Measurements from ENCODE around the gene PHKA2. TPM values are rescaled to one million over a fixed set of nuclear protein-coding genes. Genes with fewer than 3 reads are reported as not detected.

Gene PHKA2
- total RNA-seq, 2 donors from 2014 or later, result 19.1 to 29.4 TPM

GRCh38 chrX:18887177-18887824 lies 96.6 kb downstream of the PHKA2 start:
- Mint-ChIP-seq H3K4me3 (peak overlapping the region; percentile 89), H3K27ac (peak overlapping the region; percentile 79 to 91)
- DNase-seq (ENCODE audit: low spot score), result peak; percentile 49

GRCh38 chrX:18886344-18887161 lies 97.4 kb downstream of the PHKA2 start:
- H3K4me3 Mint-ChIP-seq, result peak overlapping the region; percentile 89
- peaks cover 0 to 3% of the 10 kb centered on the region in 2 donors for H3K27me3 Mint-ChIP-seq
- peak; percentile 59 for DNase-seq (ENCODE audit: low spot score)
- H3K27ac Mint-ChIP-seq, result peak overlapping the region; percentile 79 to 91
- H3K9me3 Mint-ChIP-seq, result no peaks in the 10 kb centered on the region
- no peaks in the 10 kb centered on the region for H3K36me3 Mint-ChIP-seq
- peak; percentile 80 for ATAC-seq
- peaks cover 14 to 26% of the 10 kb centered on the region in 2 donors for H3K4me1 Mint-ChIP-seq (ENCODE audit: low read depth in 2 of 2)

More at GRCh38 chrX:18887177-18887824, 96.6 kb downstream of the PHKA2 start:
- H3K36me3 Mint-ChIP-seq, result no peaks in the 10 kb centered on the region
- no peak for ATAC-seq
- H3K4me1 Mint-ChIP-seq (ENCODE audit: low read depth in 2 of 2), result peaks cover 14 to 26% of the 10 kb centered on the region in 2 donors
- H3K27me3 Mint-ChIP-seq, result peaks cover 0 to 3% of the 10 kb centered on the region in 2 donors
- no peaks in the 10 kb centered on the region for H3K9me3 Mint-ChIP-seq

- Mint-ChIP-seq H3K9me3 (no peaks in the 10 kb centered on the region), H3K36me3 (no peaks in the 10 kb centered on the region), H3K27me3 (peaks cover 0 to 3% of the 10 kb centered on the region in 2 donors), H3K27ac (peak overlapping the region; percentile 79 to 91), H3K4me1 (ENCODE audit: low read depth in 2 of 2) (peaks cover 14 to 26% of the 10 kb centered on the region in 2 donors), H3K4me3 (peak overlapping the region; percentile 89)
- DNase-seq (ENCODE audit: low spot score) (no peak), ATAC-seq (peak; percentile 4 to 22)
Measured at GRCh38 chrX:18886005-18886343, 97.9 kb downstream of the PHKA2 start.

GRCh38 chrX:18885328-18886004 lies 98.4 kb downstream of the PHKA2 start:
- DNase-seq (ENCODE audit: low spot score), result peak; percentile 37
- H3K9me3 Mint-ChIP-seq, result no peaks in the 10 kb centered on the region
- peaks cover 0 to 3% of the 10 kb centered on the region in 2 donors for H3K27me3 Mint-ChIP-seq
- H3K4me3 Mint-ChIP-seq, result peak overlapping the region; percentile 89
- peak overlapping the region; percentile 79 to 91 for H3K27ac Mint-ChIP-seq
- peaks cover 14 to 26% of the 10 kb centered on the region in 2 donors for H3K4me1 Mint-ChIP-seq (ENCODE audit: low read depth in 2 of 2)
- H3K36me3 Mint-ChIP-seq, result no peaks in the 10 kb centered on the region
- ATAC-seq, result no peak

GRCh38 chrX:18884916-18885315 lies 99.0 kb downstream of the PHKA2 start:
- H3K27me3 Mint-ChIP-seq, result peaks cover 0 to 3% of the 10 kb centered on the region in 2 donors
- no peak overlapping the region for H3K27ac Mint-ChIP-seq
- no peaks in the 10 kb centered on the region for H3K36me3 Mint-ChIP-seq
- DNase-seq (ENCODE audit: low spot score) (peak; percentile 53), ATAC-seq (no peak)
- no peaks in the 10 kb centered on the region for H3K9me3 Mint-ChIP-seq
- no peak overlapping the region for H3K4me3 Mint-ChIP-seq
- H3K4me1 Mint-ChIP-seq (ENCODE audit: low read depth in 2 of 2), result peaks cover 14 to 26% of the 10 kb centered on the region in 2 donors

GRCh38 chrX:18883961-18884765 lies 99.8 kb downstream of the PHKA2 start:
- Mint-ChIP-seq H3K4me3 (no peak overlapping the region), H3K4me1 (ENCODE audit: low read depth in 2 of 2) (peaks cover 14 to 26% of the 10 kb centered on the region in 2 donors), H3K27ac (no peak overlapping the region), H3K9me3 (no peaks in the 10 kb centered on the region), H3K36me3 (no peaks in the 10 kb centered on the region), H3K27me3 (peaks cover 0 to 3% of the 10 kb centered on the region in 2 donors)
- DNase-seq (ENCODE audit: low spot score) (peak; percentile 28), ATAC-seq (no peak)

- H3K27ac Mint-ChIP-seq, result no peak overlapping the region
- DNase-seq (ENCODE audit: low spot score), result no peak
Measured at GRCh38 chrX:18883234-18883960, 100.5 kb downstream of the PHKA2 start.

GRCh38 chrX:18879144-18879543 lies 104.8 kb downstream of the PHKA2 start:
- ATAC-seq, result no peak

More at GRCh38 chrX:18883234-18883960, 100.5 kb downstream of the PHKA2 start:
- no peak overlapping the region for H3K4me3 Mint-ChIP-seq
- peaks cover 0 to 3% of the 10 kb centered on the region in 2 donors for H3K27me3 Mint-ChIP-seq
- H3K4me1 Mint-ChIP-seq (ENCODE audit: low read depth in 2 of 2), result peaks cover 14 to 26% of the 10 kb centered on the region in 2 donors
- ATAC-seq, result no peak
- H3K36me3 Mint-ChIP-seq, result no peaks in the 10 kb centered on the region
- no peaks in the 10 kb centered on the region for H3K9me3 Mint-ChIP-seq

GRCh38 chrX:18877469-18877868 lies 106.4 kb downstream of the PHKA2 start:
- no peak overlapping the region for H3K27ac Mint-ChIP-seq
- no peaks in the 10 kb centered on the region for H3K9me3 Mint-ChIP-seq
- H3K4me3 Mint-ChIP-seq, result no peak overlapping the region
- DNase-seq (ENCODE audit: low spot score) (no peak), ATAC-seq (no peak)
- no peaks in the 10 kb centered on the region for H3K36me3 Mint-ChIP-seq
- H3K4me1 Mint-ChIP-seq (ENCODE audit: low read depth in 2 of 2), result no peaks in the 10 kb centered on the region
- H3K27me3 Mint-ChIP-seq, result peaks cover 0 to 2% of the 10 kb centered on the region in 2 donors

More at GRCh38 chrX:18879144-18879543, 104.8 kb downstream of the PHKA2 start:
- Mint-ChIP-seq H3K27ac (no peak overlapping the region), H3K4me1 (ENCODE audit: low read depth in 2 of 2) (no peaks in the 10 kb centered on the region), H3K27me3 (peaks cover 0 to 2% of the 10 kb centered on the region in 2 donors), H3K4me3 (no peak overlapping the region), H3K9me3 (no peaks in the 10 kb centered on the region), H3K36me3 (no peaks in the 10 kb centered on the region)
- no peak for DNase-seq (ENCODE audit: low spot score)

- Mint-ChIP-seq H3K36me3 (no peaks in the 10 kb centered on the region), H3K27me3 (peaks cover 0 to 2% of the 10 kb centered on the region in 2 donors), H3K9me3 (no peaks in the 10 kb centered on the region), H3K4me3 (no peak overlapping the region), H3K4me1 (ENCODE audit: low read depth in 2 of 2) (no peaks in the 10 kb centered on the region), H3K27ac (no peak overlapping the region)
- no peak for DNase-seq (ENCODE audit: low spot score)
- no peak for ATAC-seq
Measured at GRCh38 chrX:18875256-18875878, 108.5 kb downstream of the PHKA2 start.

- H3K4me1 Mint-ChIP-seq (ENCODE audit: low read depth in 2 of 2), result no peaks in the 10 kb centered on the region
- ATAC-seq (no peak), DNase-seq (ENCODE audit: low spot score) (no peak)
- H3K36me3 Mint-ChIP-seq, result no peaks in the 10 kb centered on the region
- peaks cover 0 to 2% of the 10 kb centered on the region in 2 donors for H3K27me3 Mint-ChIP-seq
- H3K27ac Mint-ChIP-seq, result no peak overlapping the region
- no peaks in the 10 kb centered on the region for H3K9me3 Mint-ChIP-seq
- H3K4me3 Mint-ChIP-seq, result no peak overlapping the region
Measured at GRCh38 chrX:18874560-18875255, 109.2 kb downstream of the PHKA2 start.

GRCh38 chrX:18873836-18874235 lies 110.1 kb downstream of the PHKA2 start:
- H3K27me3 Mint-ChIP-seq, result peaks cover 0 to 2% of the 10 kb centered on the region in 2 donors
- no peaks in the 10 kb centered on the region for H3K9me3 Mint-ChIP-seq
- no peaks in the 10 kb centered on the region for H3K4me1 Mint-ChIP-seq (ENCODE audit: low read depth in 2 of 2)
- no peak overlapping the region for H3K27ac Mint-ChIP-seq
- no peaks in the 10 kb centered on the region for H3K36me3 Mint-ChIP-seq
- DNase-seq (ENCODE audit: low spot score), result no peak
- H3K4me3 Mint-ChIP-seq, result no peak overlapping the region
- no peak for ATAC-seq

Measured in natural killer cell treated with Interleukin-12 subunit alpha and Interleukin-12 subunit beta and Interleukin-15 and Interleukin-18, amount 100 ng/mL, for 72 hours (primary cell).